Liver (tissue), 9 donors: ENCODE data around the gene STK24. TPM values are rescaled to one million over a fixed set of nuclear protein-coding genes. Genes with fewer than 3 reads are reported as not detected.

Experiments
- DNase-seq: peaks from one replicate; pipeline ENCODE4 v3.0.0-alpha.2; 2017; ENCODE audit warnings: low spot score
- H3K27ac ChIP-seq, 2 donors: one replicate each; pipeline ENCODE4 v1.7.0; 2013; ENCODE audit warnings: inconsistent platforms in 2 of 2, low read length in 2 of 2, control low read depth in 1 of 2, low read depth in 1 of 2, mild to moderate bottlenecking in 1 of 2
- H3K27me3 ChIP-seq, 4 donors: one replicate each; pipeline versions ENCODE4 v1.6.1 to v1.7.0; 2013; ENCODE audit warnings: low read length in 3 of 4, inconsistent platforms in 1 of 4, mild to moderate bottlenecking in 1 of 4, moderate library complexity in 1 of 4; ENCODE audit not compliant: control insufficient read depth in 4 of 4, insufficient read depth in 4 of 4
- H3K36me3 ChIP-seq, 4 donors: one replicate each; pipeline versions ENCODE4 v1.6.1 to v1.7.0; 2013; ENCODE audit warnings: low read length in 3 of 4, mild to moderate bottlenecking in 3 of 4, low read depth in 1 of 4, moderate library complexity in 1 of 4; ENCODE audit not compliant: control insufficient read depth in 4 of 4, insufficient read depth in 3 of 4
- H3K4me1 ChIP-seq, 4 donors: one replicate each; pipeline versions ENCODE4 v1.6.1 to v1.7.0; 2013; ENCODE audit warnings: low read length in 3 of 4, mild to moderate bottlenecking in 3 of 4, moderate library complexity in 1 of 4; ENCODE audit not compliant: control insufficient read depth in 4 of 4, insufficient read depth in 4 of 4
- H3K4me3 ChIP-seq, 3 donors: one replicate each; pipeline versions ENCODE4 v1.6.1 to v1.7.0; 2013; ENCODE audit warnings: low read length in 3 of 3, control low read depth in 1 of 3, low read depth in 1 of 3, mild to moderate bottlenecking in 1 of 3
- H3K9ac ChIP-seq, 2 donors: one replicate each; pipeline ENCODE4 v1.7.0; 2013; ENCODE audit warnings: low read length in 2 of 2, mild to moderate bottlenecking in 2 of 2, moderate library complexity in 2 of 2, control low read depth in 1 of 2, low read depth in 1 of 2
- H3K9me3 ChIP-seq, 4 donors: one replicate each; pipeline versions ENCODE4 v1.6.1 to v1.7.0; 2013; ENCODE audit warnings: low read length in 3 of 4; ENCODE audit not compliant: control insufficient read depth in 4 of 4
- ATF3 ChIP-seq: IDR thresholded peaks from 2 replicates; pipeline ENCODE4 v1.6.1; 2016; ENCODE audit warnings: antibody characterized with exemption
- EGR1 ChIP-seq, 2 donors: IDR thresholded peaks; 2 replicates each; pipeline ENCODE4 v1.6.1; 2016 to 2018; ENCODE audit warnings: antibody characterized with exemption in 2 of 2, low read depth in 2 of 2
- FOXA1 ChIP-seq: IDR thresholded peaks from 2 replicates; pipeline ENCODE4 v1.6.1; 2016; ENCODE audit warnings: antibody characterized with exemption
- FOXA2 ChIP-seq: IDR thresholded peaks from 2 replicates; pipeline ENCODE4 v1.6.1; 2016; ENCODE audit warnings: antibody characterized with exemption
- GABPA ChIP-seq, 2 donors: IDR thresholded peaks in 1 of 2; conservative IDR thresholded peaks in 1 of 2; 2 replicates each; pipeline ENCODE4 v1.6.1; 2016; ENCODE audit warnings: antibody characterized with exemption in 2 of 2, mild to moderate bottlenecking in 1 of 2, moderate library complexity in 1 of 2
- HNF4A ChIP-seq, 2 donors: conservative IDR thresholded peaks; 2 replicates each; pipeline ENCODE4 v1.6.1; 2016; ENCODE audit warnings: antibody characterized with exemption in 2 of 2, mild to moderate bottlenecking in 2 of 2
- HNF4G ChIP-seq: IDR thresholded peaks from 2 replicates; pipeline ENCODE4 v1.6.1; 2016; ENCODE audit warnings: antibody characterized with exemption
- JUND ChIP-seq, 2 donors: IDR thresholded peaks; 2 replicates each; pipeline ENCODE4 v1.6.1; 2016; ENCODE audit warnings: antibody characterized with exemption in 2 of 2
- NR2F2 ChIP-seq: IDR thresholded peaks from 2 replicates; pipeline ENCODE4 v1.6.1; 2016; ENCODE audit warnings: antibody characterized with exemption
- RAD21 ChIP-seq, 2 donors: IDR thresholded peaks; 2 replicates each; pipeline ENCODE4 v1.6.1; 2016; ENCODE audit warnings: antibody characterized with exemption in 2 of 2, mild to moderate bottlenecking in 2 of 2
- RXRA ChIP-seq, 2 donors: IDR thresholded peaks; 2 replicates each; pipeline ENCODE4 v1.6.1; 2017 to 2018; ENCODE audit warnings: antibody characterized with exemption in 2 of 2, mild to moderate bottlenecking in 1 of 2
- SP1 ChIP-seq: IDR thresholded peaks from 2 replicates; pipeline ENCODE4 v1.6.1; 2018; ENCODE audit warnings: antibody characterized with exemption, mild to moderate bottlenecking
- TAF1 ChIP-seq: conservative IDR thresholded peaks from 2 replicates; pipeline ENCODE4 v1.6.1; 2016; ENCODE audit warnings: antibody characterized with exemption, mild to moderate bottlenecking
- YY1 ChIP-seq: IDR thresholded peaks from 2 replicates; pipeline ENCODE4 v1.6.1; 2016; ENCODE audit warnings: antibody characterized with exemption, mild to moderate bottlenecking
- ZBTB33 ChIP-seq: IDR thresholded peaks from 2 replicates; pipeline ENCODE4 v1.6.1; 2016; ENCODE audit warnings: antibody characterized with exemption
- WGBS: extraction: QIAGEN DNeasy Blood & Tissue Kit; methylation state at CpG from one replicate; pipeline ENCODE4 v1.1.7; 2013; 5-methylcytosine and 5-hydroxymethylcytosine counted together
- polyA plus RNA-seq, 2 donors: library from polyadenylated mRNA; stranded (reverse) in 1 of 2; unstranded in 1 of 2; fragments of 200-250 nt in 1 of 2; fragments of >200 nt in 1 of 2; fragmentation: Nextera tagmentation in 1 of 2; extraction: Ambion mirVana in 1 of 2; gene quantifications; one replicate each; pipeline versions ENCODE4 v1.2.1 to v1.2.3, GENCODE V29; 2013 to 2015
- total RNA-seq, 2 donors: library from RNA; depleted of rRNA; stranded (reverse); fragments of >200 nt; gene quantifications; one replicate each; pipeline ENCODE4 v1.2.3, GENCODE V29; 2014
- TF ChIP-seq, protein P1 (sequence below): fragments of 150-350 bp; IDR thresholded peaks from 2 replicates; pipeline ENCODE4 v1.5.1; 2017; ENCODE audit warnings: improper control_type of control experiment, low read depth, low read length; ENCODE audit not compliant: missing input control
- TF ChIP-seq, protein P2 (sequence below): IDR thresholded peaks from 2 replicates; pipeline ENCODE4 v1.6.1; 2016; ENCODE audit warnings: antibody characterized with exemption, mild to moderate bottlenecking
- TF ChIP-seq, protein P3 (sequence below): IDR thresholded peaks from 2 replicates; pipeline ENCODE4 v1.6.1; 2016; ENCODE audit warnings: antibody characterized with exemption
- donor health status: healthy.
- donor health status: healthy.
- donor health status: healthy.
- donor health status: healthy.
- donor health status: healthy.

STK24 gene
- total and polyA plus RNA-seq, 4 donors: 6.4 to 43.3 (median 14.9) TPM

- Histone ChIP-seq H3K9ac (no peak overlapping the region), H3K4me1 (peaks cover 17 to 52% (median 48%) of the 10 kb centered on the region in 4 donors), H3K27ac (no peak overlapping the region), H3K36me3 (peaks cover 2 to 13% (median 9%) of the 10 kb centered on the region in 4 donors), H3K4me3 (no peak overlapping the region), H3K9me3 (no peaks in the 10 kb centered on the region), H3K27me3 (no peaks in the 10 kb centered on the region)
- 73% methylated on average over 10 of the region's 10 CpGs for WGBS
- DNase-seq: no peak
- TF ChIP-seq, protein P1, sequence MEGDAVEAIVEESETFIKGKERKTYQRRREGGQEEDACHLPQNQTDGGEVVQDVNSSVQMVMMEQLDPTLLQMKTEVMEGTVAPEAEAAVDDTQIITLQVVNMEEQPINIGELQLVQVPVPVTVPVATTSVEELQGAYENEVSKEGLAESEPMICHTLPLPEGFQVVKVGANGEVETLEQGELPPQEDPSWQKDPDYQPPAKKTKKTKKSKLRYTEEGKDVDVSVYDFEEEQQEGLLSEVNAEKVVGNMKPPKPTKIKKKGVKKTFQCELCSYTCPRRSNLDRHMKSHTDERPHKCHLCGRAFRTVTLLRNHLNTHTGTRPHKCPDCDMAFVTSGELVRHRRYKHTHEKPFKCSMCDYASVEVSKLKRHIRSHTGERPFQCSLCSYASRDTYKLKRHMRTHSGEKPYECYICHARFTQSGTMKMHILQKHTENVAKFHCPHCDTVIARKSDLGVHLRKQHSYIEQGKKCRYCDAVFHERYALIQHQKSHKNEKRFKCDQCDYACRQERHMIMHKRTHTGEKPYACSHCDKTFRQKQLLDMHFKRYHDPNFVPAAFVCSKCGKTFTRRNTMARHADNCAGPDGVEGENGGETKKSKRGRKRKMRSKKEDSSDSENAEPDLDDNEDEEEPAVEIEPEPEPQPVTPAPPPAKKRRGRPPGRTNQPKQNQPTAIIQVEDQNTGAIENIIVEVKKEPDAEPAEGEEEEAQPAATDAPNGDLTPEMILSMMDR: no peak
- TF ChIP-seq RAD21 (IDR thresholded peaks at IDR 0.05) (no peak), FOXA1 (no peak), GABPA (IDR thresholded peaks at IDR 0.05 in 1 of 2, conservative IDR thresholded peaks at IDR 0.05 in 1 of 2) (no peak), FOXA2 (no peak), ZBTB33 (no peak), SP1 (no peak), EGR1 (IDR thresholded peaks at IDR 0.05; ENCODE audit: low read depth in 2 of 2) (no peak), RXRA (IDR thresholded peaks at IDR 0.05) (no peak), NR2F2 (no peak), ATF3 (no peak), YY1 (no peak), TAF1 (no peak)
- TF ChIP-seq, protein P2, sequence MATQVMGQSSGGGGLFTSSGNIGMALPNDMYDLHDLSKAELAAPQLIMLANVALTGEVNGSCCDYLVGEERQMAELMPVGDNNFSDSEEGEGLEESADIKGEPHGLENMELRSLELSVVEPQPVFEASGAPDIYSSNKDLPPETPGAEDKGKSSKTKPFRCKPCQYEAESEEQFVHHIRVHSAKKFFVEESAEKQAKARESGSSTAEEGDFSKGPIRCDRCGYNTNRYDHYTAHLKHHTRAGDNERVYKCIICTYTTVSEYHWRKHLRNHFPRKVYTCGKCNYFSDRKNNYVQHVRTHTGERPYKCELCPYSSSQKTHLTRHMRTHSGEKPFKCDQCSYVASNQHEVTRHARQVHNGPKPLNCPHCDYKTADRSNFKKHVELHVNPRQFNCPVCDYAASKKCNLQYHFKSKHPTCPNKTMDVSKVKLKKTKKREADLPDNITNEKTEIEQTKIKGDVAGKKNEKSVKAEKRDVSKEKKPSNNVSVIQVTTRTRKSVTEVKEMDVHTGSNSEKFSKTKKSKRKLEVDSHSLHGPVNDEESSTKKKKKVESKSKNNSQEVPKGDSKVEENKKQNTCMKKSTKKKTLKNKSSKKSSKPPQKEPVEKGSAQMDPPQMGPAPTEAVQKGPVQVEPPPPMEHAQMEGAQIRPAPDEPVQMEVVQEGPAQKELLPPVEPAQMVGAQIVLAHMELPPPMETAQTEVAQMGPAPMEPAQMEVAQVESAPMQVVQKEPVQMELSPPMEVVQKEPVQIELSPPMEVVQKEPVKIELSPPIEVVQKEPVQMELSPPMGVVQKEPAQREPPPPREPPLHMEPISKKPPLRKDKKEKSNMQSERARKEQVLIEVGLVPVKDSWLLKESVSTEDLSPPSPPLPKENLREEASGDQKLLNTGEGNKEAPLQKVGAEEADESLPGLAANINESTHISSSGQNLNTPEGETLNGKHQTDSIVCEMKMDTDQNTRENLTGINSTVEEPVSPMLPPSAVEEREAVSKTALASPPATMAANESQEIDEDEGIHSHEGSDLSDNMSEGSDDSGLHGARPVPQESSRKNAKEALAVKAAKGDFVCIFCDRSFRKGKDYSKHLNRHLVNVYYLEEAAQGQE: no peak
- TF ChIP-seq, protein P3, sequence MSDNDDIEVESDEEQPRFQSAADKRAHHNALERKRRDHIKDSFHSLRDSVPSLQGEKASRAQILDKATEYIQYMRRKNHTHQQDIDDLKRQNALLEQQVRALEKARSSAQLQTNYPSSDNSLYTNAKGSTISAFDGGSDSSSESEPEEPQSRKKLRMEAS: no peak
Observed at GRCh38 chr13:98471934-98472333, 105.0 kb downstream of the STK24 start.

DNA sequence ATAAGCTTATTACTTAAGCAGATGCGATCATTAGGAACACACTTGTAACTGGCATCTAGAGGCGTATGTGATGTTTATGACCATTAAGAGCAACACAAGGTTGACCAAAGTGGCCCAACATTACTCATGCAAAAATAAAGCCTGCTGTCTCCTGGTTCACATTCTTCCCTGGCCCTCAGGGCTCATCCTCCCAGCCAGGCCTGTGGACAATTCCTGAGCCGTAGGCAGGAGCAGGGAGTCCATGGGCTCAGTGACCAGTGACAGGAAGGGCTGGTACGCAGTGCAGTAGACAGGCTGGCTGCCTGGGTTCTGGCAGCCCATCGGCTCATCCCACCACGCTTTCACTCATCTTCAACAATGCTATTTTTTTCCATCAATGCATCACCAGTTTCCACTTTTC is 106.0 kb downstream of the STK24 start:
- 80% methylated on average over 6 of the region's 6 CpGs for WGBS
- H3K27me3 ChIP-seq: no peaks in the 10 kb centered on the region
- H3K36me3 ChIP-seq: peaks cover 2 to 13% (median 9%) of the 10 kb centered on the region in 4 donors
- DNase-seq: no peak
- H3K4me1 ChIP-seq: peaks cover 12 to 45% (median 44%) of the 10 kb centered on the region in 4 donors
- H3K4me3 ChIP-seq: no peak overlapping the region
- H3K9ac ChIP-seq: no peak overlapping the region
- H3K9me3 ChIP-seq: no peaks in the 10 kb centered on the region
- H3K27ac ChIP-seq: no peak overlapping the region
- TF ChIP-seq YY1 (no peak), HNF4G (no peak), NR2F2 (no peak), EGR1 (IDR thresholded peaks at IDR 0.05; ENCODE audit: low read depth in 2 of 2) (no peak), RAD21 (IDR thresholded peaks at IDR 0.05) (no peak), ATF3 (no peak), HNF4A (conservative IDR thresholded peaks at IDR 0.05) (no peak), FOXA2 (no peak), GABPA (IDR thresholded peaks at IDR 0.05 in 1 of 2, conservative IDR thresholded peaks at IDR 0.05 in 1 of 2) (no peak), JUND (IDR thresholded peaks at IDR 0.05) (no peak), RXRA (IDR thresholded peaks at IDR 0.05) (no peak)
- TF ChIP-seq, protein P3: no peak
- TF ChIP-seq, protein P2: no peak
